ENCODE results near the gene CASP7.

Gene CASP7

DNA sequence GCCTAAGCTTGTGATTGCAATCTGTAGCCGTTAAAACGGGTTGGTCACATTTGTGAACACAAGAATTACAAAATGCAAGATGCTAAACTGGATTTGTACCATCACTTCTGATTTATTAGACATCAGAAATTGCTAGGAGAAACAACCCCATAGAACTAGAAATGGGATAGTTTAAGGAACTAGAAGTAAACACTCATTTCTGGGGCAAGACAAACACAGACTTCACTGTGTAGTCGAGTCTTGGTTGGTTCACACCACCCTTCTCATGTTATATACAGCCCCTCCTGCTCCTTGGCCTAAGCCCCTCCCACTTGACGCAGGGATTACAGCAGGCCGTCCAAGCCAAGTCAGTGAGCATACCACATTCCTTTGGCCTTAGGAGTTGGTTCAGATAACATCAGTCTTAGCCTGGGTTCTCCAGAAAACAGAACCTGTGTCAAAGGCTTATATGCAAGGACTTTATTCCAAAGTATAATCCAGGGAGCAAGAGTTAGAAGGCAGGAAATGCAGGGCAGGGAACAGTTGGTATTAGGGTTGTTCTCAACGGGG lies 13.8 kb upstream of the CASP7 start:
- no peak overlapping the region for H3K4me3 ChIP-seq (ENCODE audit: low read depth, low read length)
- DNase-seq (ENCODE audit: low read depth) = no peak
- TF ChIP-seq, protein P1, sequence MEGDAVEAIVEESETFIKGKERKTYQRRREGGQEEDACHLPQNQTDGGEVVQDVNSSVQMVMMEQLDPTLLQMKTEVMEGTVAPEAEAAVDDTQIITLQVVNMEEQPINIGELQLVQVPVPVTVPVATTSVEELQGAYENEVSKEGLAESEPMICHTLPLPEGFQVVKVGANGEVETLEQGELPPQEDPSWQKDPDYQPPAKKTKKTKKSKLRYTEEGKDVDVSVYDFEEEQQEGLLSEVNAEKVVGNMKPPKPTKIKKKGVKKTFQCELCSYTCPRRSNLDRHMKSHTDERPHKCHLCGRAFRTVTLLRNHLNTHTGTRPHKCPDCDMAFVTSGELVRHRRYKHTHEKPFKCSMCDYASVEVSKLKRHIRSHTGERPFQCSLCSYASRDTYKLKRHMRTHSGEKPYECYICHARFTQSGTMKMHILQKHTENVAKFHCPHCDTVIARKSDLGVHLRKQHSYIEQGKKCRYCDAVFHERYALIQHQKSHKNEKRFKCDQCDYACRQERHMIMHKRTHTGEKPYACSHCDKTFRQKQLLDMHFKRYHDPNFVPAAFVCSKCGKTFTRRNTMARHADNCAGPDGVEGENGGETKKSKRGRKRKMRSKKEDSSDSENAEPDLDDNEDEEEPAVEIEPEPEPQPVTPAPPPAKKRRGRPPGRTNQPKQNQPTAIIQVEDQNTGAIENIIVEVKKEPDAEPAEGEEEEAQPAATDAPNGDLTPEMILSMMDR (IDR thresholded peaks at IDR 0.05; ENCODE audit: low read depth, low read length, missing control alignments) = no peak

DNA sequence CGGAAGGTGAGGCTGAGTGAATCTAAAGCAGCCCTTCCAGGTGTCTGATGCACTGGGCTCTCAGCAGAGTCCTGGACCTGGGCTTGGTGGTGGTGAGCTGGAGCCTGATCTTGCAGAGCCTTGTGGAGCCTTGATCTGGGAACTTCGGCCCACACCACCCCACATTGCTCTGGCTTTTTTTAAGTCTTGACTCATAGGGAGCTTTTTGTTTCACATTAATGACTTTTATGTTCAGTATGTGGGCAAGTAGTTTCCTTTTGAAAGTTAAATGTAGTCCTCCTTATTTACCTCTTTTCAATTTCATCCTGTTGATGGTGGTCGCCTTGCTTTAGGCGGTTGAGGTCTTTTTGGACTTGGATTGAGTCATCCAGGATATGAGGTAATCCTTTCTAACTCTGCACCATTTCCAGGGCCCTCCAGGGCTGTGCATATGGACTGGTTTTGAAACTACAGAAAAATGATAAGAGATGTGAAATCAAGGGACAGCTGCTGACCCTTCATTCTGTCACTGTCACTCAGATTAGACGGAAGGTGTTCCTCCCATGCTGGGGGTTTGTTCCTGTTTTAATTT lies 12.9 kb upstream of the CASP7 start:
- DNase-seq (ENCODE audit: low read depth) = no peak
- TF ChIP-seq, protein P1 (IDR thresholded peaks at IDR 0.05; ENCODE audit: low read depth, low read length, missing control alignments) = no peak
- no peak overlapping the region for H3K4me3 ChIP-seq (ENCODE audit: low read depth, low read length)

DNA sequence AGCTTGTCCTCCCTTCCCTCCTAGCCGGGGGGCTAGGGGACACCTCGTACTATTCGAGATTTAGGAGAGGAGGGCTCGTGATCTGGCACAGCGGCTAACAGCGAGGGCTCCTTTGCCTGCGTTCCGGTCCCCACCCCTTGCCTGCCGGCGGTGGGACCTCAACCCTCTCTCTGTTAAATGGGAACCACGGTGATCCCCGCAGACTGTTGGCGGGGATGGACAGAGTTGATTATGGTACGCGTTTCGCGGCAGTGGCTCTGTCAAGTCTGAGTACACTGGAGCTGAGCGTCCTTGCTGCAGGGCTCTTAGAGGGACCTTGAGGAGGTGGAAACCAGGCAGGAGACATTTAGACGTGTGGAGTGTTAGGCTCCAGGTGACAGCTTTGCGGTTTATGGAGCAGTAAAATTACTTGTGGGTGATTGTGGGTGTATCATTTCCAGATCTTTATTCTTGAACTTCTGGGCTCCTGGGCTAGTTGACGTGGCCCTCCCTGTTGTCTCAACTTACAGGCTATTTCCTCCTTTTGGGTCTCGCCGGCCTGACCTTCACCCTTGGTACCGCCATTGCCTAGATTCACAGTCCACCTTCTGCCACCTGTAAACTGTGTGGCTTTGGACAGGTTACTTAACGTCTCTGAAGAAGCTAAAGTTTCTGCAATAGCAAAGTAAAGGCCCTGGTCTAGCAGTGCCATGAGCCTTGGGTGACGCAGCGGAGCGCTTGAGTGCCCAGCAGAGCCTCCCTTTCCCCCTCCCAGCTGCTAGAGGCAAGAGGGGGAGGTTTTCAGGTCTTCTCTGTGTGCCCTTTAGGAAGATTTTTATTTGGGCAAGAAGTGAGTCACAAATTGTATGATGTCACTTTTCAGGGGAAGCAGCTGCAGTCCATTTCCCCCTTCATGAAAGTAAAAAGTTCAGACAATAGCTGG lies 739 bp downstream of the CASP7 start:
- H3K4me3 ChIP-seq (ENCODE audit: low read depth, low read length) = peak overlapping the region; percentile 82
- peak; percentile 46 for DNase-seq (ENCODE audit: low read depth)
- TF ChIP-seq, protein P1 (IDR thresholded peaks at IDR 0.05; ENCODE audit: low read depth, low read length, missing control alignments) = no peak

DNA sequence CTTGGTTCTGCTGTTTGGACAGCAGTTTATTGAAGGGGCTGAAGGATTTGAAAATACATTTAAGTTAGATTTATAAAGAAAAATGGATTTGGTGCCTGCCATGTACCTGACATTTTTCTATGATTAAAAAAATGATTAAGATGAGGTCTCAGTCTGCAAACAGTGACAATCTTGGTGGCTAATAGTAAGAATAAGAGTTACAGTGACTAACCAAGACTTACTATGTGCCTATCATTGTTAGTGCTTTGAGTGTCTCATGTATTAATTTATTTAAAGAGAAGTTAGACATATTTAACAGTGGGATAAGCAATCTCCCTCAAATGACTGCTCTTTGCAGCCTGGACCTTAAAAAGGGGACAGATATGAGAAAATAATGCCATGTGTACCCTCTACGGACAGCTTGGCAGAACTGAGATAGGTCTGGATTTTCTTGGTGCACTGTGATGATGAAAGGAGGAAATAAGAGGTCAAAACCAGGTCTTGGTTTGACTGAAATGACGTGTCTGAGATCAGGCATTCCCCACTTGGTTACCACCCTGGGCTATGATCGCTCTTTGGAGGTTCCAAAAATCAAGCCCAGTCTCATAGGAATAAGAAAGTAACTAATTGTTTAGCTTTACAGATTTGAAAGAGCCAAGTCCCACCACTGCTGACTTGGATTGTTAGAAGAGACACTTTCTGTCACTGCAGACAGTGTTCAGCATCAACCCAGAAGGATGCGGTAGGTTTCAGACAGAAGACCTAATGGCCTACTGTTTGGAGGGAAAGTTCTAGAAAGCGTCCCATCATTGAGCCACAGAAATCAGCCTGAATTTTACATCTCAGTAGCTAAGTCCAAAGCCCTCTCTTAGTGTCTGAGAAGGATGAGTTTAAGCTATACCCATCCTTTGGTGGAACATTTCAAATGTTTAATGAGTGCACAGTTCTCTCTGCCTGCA lies 2.1 kb downstream of the CASP7 start:
- DNase-seq (ENCODE audit: low read depth) = peak; percentile 71
- peak overlapping the region; percentile 82 for H3K4me3 ChIP-seq (ENCODE audit: low read depth, low read length)
- TF ChIP-seq, protein P1 (IDR thresholded peaks at IDR 0.05; ENCODE audit: low read depth, low read length, missing control alignments) = no peak

DNA sequence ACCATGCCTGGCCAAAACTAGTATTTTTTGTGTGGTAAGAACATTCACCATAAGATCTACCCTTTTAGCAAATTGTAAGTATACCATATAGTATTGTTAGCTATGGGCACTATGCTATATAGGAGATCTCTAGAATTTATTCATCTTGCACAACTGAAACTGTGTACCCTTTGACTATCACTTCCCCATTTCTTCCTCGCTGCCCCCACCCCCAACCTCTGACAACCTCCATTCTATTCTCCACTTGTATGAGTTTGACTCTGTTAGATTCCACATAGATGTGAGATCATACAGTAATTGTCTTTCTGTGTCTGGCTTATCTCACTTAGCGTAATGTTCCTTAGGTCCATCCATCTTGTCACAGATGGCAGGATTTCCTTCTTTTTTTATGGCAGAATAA lies 3.6 kb downstream of the CASP7 start:
- no peak overlapping the region for H3K4me3 ChIP-seq (ENCODE audit: low read depth, low read length)
- no peak for DNase-seq (ENCODE audit: low read depth)
- TF ChIP-seq, protein P1 (IDR thresholded peaks at IDR 0.05; ENCODE audit: low read depth, low read length, missing control alignments) = no peak

DNA sequence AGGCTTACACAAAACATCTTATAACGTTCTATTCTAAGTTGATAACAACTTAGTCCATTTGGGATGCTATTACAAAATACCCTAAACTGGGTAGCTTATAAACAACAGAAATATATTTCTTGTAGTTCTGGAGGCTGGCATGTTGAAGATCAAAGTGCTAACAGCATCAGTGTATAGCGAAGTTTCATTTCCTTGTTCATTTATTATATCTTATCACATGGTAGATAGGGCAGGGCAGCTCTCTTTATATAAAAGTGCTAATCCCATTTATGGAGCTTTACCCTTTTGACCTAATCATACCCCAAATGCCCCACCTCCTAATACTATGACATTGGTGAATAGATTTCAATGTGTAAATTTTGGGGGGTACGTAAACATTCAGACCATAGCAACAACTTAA lies 6.3 kb downstream of the CASP7 start:
- DNase-seq (ENCODE audit: low read depth) = no peak
- H3K4me3 ChIP-seq (ENCODE audit: low read depth, low read length) = no peak overlapping the region
- TF ChIP-seq, protein P1 (IDR thresholded peaks at IDR 0.05; ENCODE audit: low read depth, low read length, missing control alignments) = no peak
